Upper lobe of left lung (tissue), 4 donors: ENCODE data around the gene ATP11A.

Source experiments
- EP300 ChIP-seq, 4 donors: sonication (generic); formaldehyde crosslinking; IDR thresholded peaks; one replicate each; pipeline ENCODE4 v1.5.1; 2017; ENCODE audit warnings: antibody characterized with exemption in 4 of 4, control low read depth in 2 of 4
- POLR2A ChIP-seq, 4 donors: fragments of 450-650 bp; IDR thresholded peaks; one replicate each; pipeline ENCODE4 v1.5.1; 2016 to 2017; ENCODE audit warnings: antibody characterized with exemption in 4 of 4, mild to moderate bottlenecking in 2 of 4
- POLR2AphosphoS5 ChIP-seq, 2 donors: sonication (generic); formaldehyde crosslinking; IDR thresholded peaks; one replicate each; pipeline ENCODE4 v1.5.1; 2017; ENCODE audit warnings: antibody characterized with exemption in 2 of 2
- TF ChIP-seq, protein P1 (sequence below), 6 experiments: fragments of 450-650 bp in 4 of 6; fragments of 200-600 bp in 2 of 6; sonication (generic) in 2 of 6; IDR thresholded peaks; one replicate each; pipeline ENCODE4 v1.5.1; 2016 to 2019; ENCODE audit warnings: antibody characterized with exemption in 6 of 6

- TF ChIP-seq, protein P1, sequence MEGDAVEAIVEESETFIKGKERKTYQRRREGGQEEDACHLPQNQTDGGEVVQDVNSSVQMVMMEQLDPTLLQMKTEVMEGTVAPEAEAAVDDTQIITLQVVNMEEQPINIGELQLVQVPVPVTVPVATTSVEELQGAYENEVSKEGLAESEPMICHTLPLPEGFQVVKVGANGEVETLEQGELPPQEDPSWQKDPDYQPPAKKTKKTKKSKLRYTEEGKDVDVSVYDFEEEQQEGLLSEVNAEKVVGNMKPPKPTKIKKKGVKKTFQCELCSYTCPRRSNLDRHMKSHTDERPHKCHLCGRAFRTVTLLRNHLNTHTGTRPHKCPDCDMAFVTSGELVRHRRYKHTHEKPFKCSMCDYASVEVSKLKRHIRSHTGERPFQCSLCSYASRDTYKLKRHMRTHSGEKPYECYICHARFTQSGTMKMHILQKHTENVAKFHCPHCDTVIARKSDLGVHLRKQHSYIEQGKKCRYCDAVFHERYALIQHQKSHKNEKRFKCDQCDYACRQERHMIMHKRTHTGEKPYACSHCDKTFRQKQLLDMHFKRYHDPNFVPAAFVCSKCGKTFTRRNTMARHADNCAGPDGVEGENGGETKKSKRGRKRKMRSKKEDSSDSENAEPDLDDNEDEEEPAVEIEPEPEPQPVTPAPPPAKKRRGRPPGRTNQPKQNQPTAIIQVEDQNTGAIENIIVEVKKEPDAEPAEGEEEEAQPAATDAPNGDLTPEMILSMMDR (IDR thresholded peaks at IDR 0.05) = no peak
- TF ChIP-seq POLR2AphosphoS5 (IDR thresholded peaks at IDR 0.05) = no peak
- no peak for TF ChIP-seq POLR2A (IDR thresholded peaks at IDR 0.05)
- no peak for TF ChIP-seq EP300 (IDR thresholded peaks at IDR 0.05)
These were observed 44.0 kb downstream of the ATP11A start for GRCh38 chr13:112733661-112734379.
